Right lung (tissue), 5 donors: ENCODE data around the gene ADAM12. TPM values are rescaled to one million over a fixed set of nuclear protein-coding genes. Genes with fewer than 3 reads are reported as not detected.

ENCODE experiments used
- DNase-seq, 2 donors: peaks; one replicate each; pipeline ENCODE4 v3.0.0-alpha.2; 2013
- polyA plus RNA-seq, 5 donors: library from polyadenylated mRNA; unstranded; fragments of 120-200 nt; gene quantifications; one replicate each; pipeline versions ENCODE4 v1.2.1 to v1.2.3, GENCODE V29; 2013; ENCODE audit warnings: inconsistent platforms in 1 of 5, low replicate concordance in 1 of 5; ENCODE audit not compliant: insufficient read length in 5 of 5, insufficient read depth in 1 of 5

ADAM12 gene
- polyA plus RNA-seq, 5 donors, result 6.3 to 12.1 (median 9.9) TPM

- no peak for DNase-seq
These were observed 271.1 kb downstream of the ADAM12 start for GRCh38 chr10:126117196-126117595.

- no peak for DNase-seq
These were observed 272.4 kb downstream of the ADAM12 start for GRCh38 chr10:126115886-126116285.

GRCh38 chr10:126114884-126115555 lies 273.3 kb downstream of the ADAM12 start:
- DNase-seq, result no peak

- no peak for DNase-seq
These were observed 276.8 kb downstream of the ADAM12 start for GRCh38 chr10:126111516-126111915.

GRCh38 chr10:126110489-126111180 lies 277.6 kb downstream of the ADAM12 start:
- no peak for DNase-seq

- no peak for DNase-seq
These were observed 278.4 kb downstream of the ADAM12 start for GRCh38 chr10:126109893-126110292.

GRCh38 chr10:126108693-126109092 lies 279.6 kb downstream of the ADAM12 start:
- DNase-seq, result no peak

GRCh38 chr10:126104767-126105166 lies 283.5 kb downstream of the ADAM12 start:
- DNase-seq, result no peak

GRCh38 chr10:126102636-126103035 lies 285.6 kb downstream of the ADAM12 start:
- DNase-seq, result no peak

- no peak for DNase-seq
These were observed 286.5 kb downstream of the ADAM12 start for GRCh38 chr10:126101736-126102135.

GRCh38 chr10:126101325-126101724 lies 287.0 kb downstream of the ADAM12 start:
- DNase-seq, result no peak

- DNase-seq, result no peak
These were observed 288.9 kb downstream of the ADAM12 start for GRCh38 chr10:126099366-126099765.

- DNase-seq, result no peak
These were observed 290.1 kb downstream of the ADAM12 start for GRCh38 chr10:126098226-126098581.

- no peak for DNase-seq
These were observed 290.6 kb downstream of the ADAM12 start for GRCh38 chr10:126097558-126098225.

GRCh38 chr10:126094537-126094936 lies 293.7 kb downstream of the ADAM12 start:
- no peak for DNase-seq

GRCh38 chr10:126092366-126093215 lies 295.7 kb downstream of the ADAM12 start:
- DNase-seq, result no peak

GRCh38 chr10:126090911-126091728 lies 297.2 kb downstream of the ADAM12 start:
- no peak for DNase-seq

- no peak for DNase-seq
These were observed 297.8 kb downstream of the ADAM12 start for GRCh38 chr10:126090443-126090842.

- DNase-seq, result no peak
These were observed 300.3 kb downstream of the ADAM12 start for GRCh38 chr10:126087796-126088505.

GRCh38 chr10:126087153-126087680 lies 301.1 kb downstream of the ADAM12 start:
- DNase-seq, result no peak
